Measurements from ENCODE around the gene SUN2. TPM values are rescaled to one million over a fixed set of nuclear protein-coding genes. Genes with fewer than 3 reads are reported as not detected.

SUN2 gene
- polyA plus RNA-seq, 3 donors: 47.3 to 50.6 (median 47.6) TPM

GRCh38 chr22:38777087-38777671, 21.4 kb upstream of the SUN2 start:
- DNase-seq (ENCODE audit: low read depth in 3 of 3, low spot score in 2 of 3): no peak

GRCh38 chr22:38776086-38776485, 20.3 kb upstream of the SUN2 start:
- DNase-seq (ENCODE audit: low read depth in 3 of 3, low spot score in 2 of 3): no peak

GRCh38 chr22:38775656-38776055, 19.9 kb upstream of the SUN2 start:
- DNase-seq (ENCODE audit: low read depth in 3 of 3, low spot score in 2 of 3): no peak

- no peak for DNase-seq (ENCODE audit: low read depth in 3 of 3, low spot score in 2 of 3)
Observed at GRCh38 chr22:38774496-38775166, 18.8 kb upstream of the SUN2 start.

GRCh38 chr22:38773363-38773946, 17.7 kb upstream of the SUN2 start:
- no peak for DNase-seq (ENCODE audit: low read depth in 3 of 3, low spot score in 2 of 3)

- no peak for DNase-seq (ENCODE audit: low read depth in 3 of 3, low spot score in 2 of 3)
Observed at GRCh38 chr22:38772623-38772873, 16.8 kb upstream of the SUN2 start.

- DNase-seq (ENCODE audit: low read depth in 3 of 3, low spot score in 2 of 3): no peak
Observed at GRCh38 chr22:38770257-38770949, 14.6 kb upstream of the SUN2 start.

- DNase-seq (ENCODE audit: low read depth in 3 of 3, low spot score in 2 of 3): no peak
Observed at GRCh38 chr22:38768036-38768435, 12.2 kb upstream of the SUN2 start.

GRCh38 chr22:38767313-38767712, 11.5 kb upstream of the SUN2 start:
- DNase-seq (ENCODE audit: low read depth in 3 of 3, low spot score in 2 of 3): no peak

- DNase-seq (ENCODE audit: low read depth in 3 of 3, low spot score in 2 of 3): no peak
Observed at GRCh38 chr22:38766076-38766777, 10.4 kb upstream of the SUN2 start.

GRCh38 chr22:38762551-38762983, 6.8 kb upstream of the SUN2 start:
- DNase-seq (ENCODE audit: low read depth in 3 of 3, low spot score in 2 of 3): no peak

GRCh38 chr22:38761202-38762162, 5.7 kb upstream of the SUN2 start:
- no peak for DNase-seq (ENCODE audit: low read depth in 3 of 3, low spot score in 2 of 3)

GRCh38 chr22:38760477-38761201, 4.8 kb upstream of the SUN2 start:
- no peak for DNase-seq (ENCODE audit: low read depth in 3 of 3, low spot score in 2 of 3)

- no peak for DNase-seq (ENCODE audit: low read depth in 3 of 3, low spot score in 2 of 3)
Observed at GRCh38 chr22:38759005-38759404, 3.2 kb upstream of the SUN2 start.

- DNase-seq (ENCODE audit: low read depth in 3 of 3, low spot score in 2 of 3): no peak
Observed at GRCh38 chr22:38758276-38758945, 2.6 kb upstream of the SUN2 start.

GRCh38 chr22:38757464-38757757, 1.6 kb upstream of the SUN2 start:
- DNase-seq (ENCODE audit: low read depth in 3 of 3, low spot score in 2 of 3): no peak

- DNase-seq (ENCODE audit: low read depth in 3 of 3, low spot score in 2 of 3): no peak
Observed at GRCh38 chr22:38756711-38757463, 1.1 kb upstream of the SUN2 start.

GRCh38 chr22:38755155-38755910, 465 bp downstream of the SUN2 start:
- no peak for DNase-seq (ENCODE audit: low read depth in 3 of 3, low spot score in 2 of 3)

Measured in right renal cortex interstitium (tissue), 3 donors.